ENCODE data around the gene NGB. TPM values are rescaled to one million over a fixed set of nuclear protein-coding genes. Genes with fewer than 3 reads are reported as not detected.

Gene NGB
- total and polyA plus RNA-seq, 2 of the 8 experiments (the other 6 are each of a cell fraction or from before 2014, with no cell fraction given) = 0.30 to 0.60 TPM

DNA sequence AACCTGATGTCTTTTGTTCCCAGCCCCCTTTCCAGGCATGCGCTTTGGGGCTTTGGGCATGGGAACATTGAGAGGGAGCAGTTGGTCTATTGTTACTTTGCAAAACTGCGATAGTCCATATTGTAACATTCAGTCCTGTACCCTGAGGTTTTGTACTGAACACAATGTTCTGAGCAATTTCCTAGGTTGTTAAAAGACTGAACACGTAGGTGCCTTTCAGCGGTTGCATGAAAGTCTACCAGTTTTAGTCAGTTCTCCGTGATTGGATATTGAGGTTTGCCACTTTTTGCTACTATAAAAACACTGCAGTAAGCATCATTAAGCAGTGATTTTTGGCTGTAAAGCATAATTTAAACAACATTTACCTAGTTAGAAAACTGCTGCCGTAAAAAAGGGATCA is 20.1 kb downstream of the NGB start (continued):
- TF ChIP-seq, protein P1, sequence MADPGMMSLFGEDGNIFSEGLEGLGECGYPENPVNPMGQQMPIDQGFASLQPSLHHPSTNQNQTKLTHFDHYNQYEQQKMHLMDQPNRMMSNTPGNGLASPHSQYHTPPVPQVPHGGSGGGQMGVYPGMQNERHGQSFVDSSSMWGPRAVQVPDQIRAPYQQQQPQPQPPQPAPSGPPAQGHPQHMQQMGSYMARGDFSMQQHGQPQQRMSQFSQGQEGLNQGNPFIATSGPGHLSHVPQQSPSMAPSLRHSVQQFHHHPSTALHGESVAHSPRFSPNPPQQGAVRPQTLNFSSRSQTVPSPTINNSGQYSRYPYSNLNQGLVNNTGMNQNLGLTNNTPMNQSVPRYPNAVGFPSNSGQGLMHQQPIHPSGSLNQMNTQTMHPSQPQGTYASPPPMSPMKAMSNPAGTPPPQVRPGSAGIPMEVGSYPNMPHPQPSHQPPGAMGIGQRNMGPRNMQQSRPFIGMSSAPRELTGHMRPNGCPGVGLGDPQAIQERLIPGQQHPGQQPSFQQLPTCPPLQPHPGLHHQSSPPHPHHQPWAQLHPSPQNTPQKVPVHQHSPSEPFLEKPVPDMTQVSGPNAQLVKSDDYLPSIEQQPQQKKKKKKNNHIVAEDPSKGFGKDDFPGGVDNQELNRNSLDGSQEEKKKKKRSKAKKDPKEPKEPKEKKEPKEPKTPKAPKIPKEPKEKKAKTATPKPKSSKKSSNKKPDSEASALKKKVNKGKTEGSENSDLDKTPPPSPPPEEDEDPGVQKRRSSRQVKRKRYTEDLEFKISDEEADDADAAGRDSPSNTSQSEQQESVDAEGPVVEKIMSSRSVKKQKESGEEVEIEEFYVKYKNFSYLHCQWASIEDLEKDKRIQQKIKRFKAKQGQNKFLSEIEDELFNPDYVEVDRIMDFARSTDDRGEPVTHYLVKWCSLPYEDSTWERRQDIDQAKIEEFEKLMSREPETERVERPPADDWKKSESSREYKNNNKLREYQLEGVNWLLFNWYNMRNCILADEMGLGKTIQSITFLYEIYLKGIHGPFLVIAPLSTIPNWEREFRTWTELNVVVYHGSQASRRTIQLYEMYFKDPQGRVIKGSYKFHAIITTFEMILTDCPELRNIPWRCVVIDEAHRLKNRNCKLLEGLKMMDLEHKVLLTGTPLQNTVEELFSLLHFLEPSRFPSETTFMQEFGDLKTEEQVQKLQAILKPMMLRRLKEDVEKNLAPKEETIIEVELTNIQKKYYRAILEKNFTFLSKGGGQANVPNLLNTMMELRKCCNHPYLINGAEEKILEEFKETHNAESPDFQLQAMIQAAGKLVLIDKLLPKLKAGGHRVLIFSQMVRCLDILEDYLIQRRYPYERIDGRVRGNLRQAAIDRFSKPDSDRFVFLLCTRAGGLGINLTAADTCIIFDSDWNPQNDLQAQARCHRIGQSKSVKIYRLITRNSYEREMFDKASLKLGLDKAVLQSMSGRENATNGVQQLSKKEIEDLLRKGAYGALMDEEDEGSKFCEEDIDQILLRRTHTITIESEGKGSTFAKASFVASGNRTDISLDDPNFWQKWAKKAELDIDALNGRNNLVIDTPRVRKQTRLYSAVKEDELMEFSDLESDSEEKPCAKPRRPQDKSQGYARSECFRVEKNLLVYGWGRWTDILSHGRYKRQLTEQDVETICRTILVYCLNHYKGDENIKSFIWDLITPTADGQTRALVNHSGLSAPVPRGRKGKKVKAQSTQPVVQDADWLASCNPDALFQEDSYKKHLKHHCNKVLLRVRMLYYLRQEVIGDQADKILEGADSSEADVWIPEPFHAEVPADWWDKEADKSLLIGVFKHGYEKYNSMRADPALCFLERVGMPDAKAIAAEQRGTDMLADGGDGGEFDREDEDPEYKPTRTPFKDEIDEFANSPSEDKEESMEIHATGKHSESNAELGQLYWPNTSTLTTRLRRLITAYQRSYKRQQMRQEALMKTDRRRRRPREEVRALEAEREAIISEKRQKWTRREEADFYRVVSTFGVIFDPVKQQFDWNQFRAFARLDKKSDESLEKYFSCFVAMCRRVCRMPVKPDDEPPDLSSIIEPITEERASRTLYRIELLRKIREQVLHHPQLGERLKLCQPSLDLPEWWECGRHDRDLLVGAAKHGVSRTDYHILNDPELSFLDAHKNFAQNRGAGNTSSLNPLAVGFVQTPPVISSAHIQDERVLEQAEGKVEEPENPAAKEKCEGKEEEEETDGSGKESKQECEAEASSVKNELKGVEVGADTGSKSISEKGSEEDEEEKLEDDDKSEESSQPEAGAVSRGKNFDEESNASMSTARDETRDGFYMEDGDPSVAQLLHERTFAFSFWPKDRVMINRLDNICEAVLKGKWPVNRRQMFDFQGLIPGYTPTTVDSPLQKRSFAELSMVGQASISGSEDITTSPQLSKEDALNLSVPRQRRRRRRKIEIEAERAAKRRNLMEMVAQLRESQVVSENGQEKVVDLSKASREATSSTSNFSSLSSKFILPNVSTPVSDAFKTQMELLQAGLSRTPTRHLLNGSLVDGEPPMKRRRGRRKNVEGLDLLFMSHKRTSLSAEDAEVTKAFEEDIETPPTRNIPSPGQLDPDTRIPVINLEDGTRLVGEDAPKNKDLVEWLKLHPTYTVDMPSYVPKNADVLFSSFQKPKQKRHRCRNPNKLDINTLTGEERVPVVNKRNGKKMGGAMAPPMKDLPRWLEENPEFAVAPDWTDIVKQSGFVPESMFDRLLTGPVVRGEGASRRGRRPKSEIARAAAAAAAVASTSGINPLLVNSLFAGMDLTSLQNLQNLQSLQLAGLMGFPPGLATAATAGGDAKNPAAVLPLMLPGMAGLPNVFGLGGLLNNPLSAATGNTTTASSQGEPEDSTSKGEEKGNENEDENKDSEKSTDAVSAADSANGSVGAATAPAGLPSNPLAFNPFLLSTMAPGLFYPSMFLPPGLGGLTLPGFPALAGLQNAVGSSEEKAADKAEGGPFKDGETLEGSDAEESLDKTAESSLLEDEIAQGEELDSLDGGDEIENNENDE (IDR thresholded peaks at IDR 0.05; ENCODE audit: insufficient replicate concordance, low read length) = no peak

Measured in H1 (cell line).